Liver (tissue), 9 donors: ENCODE data around the gene MEG3. TPM values are rescaled to one million over a fixed set of nuclear protein-coding genes. Genes with fewer than 3 reads are reported as not detected.

ENCODE experiments used
- DNase-seq: peaks from one replicate; pipeline ENCODE4 v3.0.0-alpha.2; 2017; ENCODE audit warnings: low spot score
- H3K27ac ChIP-seq, 2 donors: one replicate each; pipeline ENCODE4 v1.7.0; 2013; ENCODE audit warnings: inconsistent platforms in 2 of 2, low read length in 2 of 2, control low read depth in 1 of 2, low read depth in 1 of 2, mild to moderate bottlenecking in 1 of 2
- H3K27me3 ChIP-seq, 4 donors: one replicate each; pipeline versions ENCODE4 v1.6.1 to v1.7.0; 2013; ENCODE audit warnings: low read length in 3 of 4, inconsistent platforms in 1 of 4, mild to moderate bottlenecking in 1 of 4, moderate library complexity in 1 of 4; ENCODE audit not compliant: control insufficient read depth in 4 of 4, insufficient read depth in 4 of 4
- H3K36me3 ChIP-seq, 4 donors: one replicate each; pipeline versions ENCODE4 v1.6.1 to v1.7.0; 2013; ENCODE audit warnings: low read length in 3 of 4, mild to moderate bottlenecking in 3 of 4, low read depth in 1 of 4, moderate library complexity in 1 of 4; ENCODE audit not compliant: control insufficient read depth in 4 of 4, insufficient read depth in 3 of 4
- H3K4me1 ChIP-seq, 4 donors: one replicate each; pipeline versions ENCODE4 v1.6.1 to v1.7.0; 2013; ENCODE audit warnings: low read length in 3 of 4, mild to moderate bottlenecking in 3 of 4, moderate library complexity in 1 of 4; ENCODE audit not compliant: control insufficient read depth in 4 of 4, insufficient read depth in 4 of 4
- H3K4me3 ChIP-seq, 3 donors: one replicate each; pipeline versions ENCODE4 v1.6.1 to v1.7.0; 2013; ENCODE audit warnings: low read length in 3 of 3, control low read depth in 1 of 3, low read depth in 1 of 3, mild to moderate bottlenecking in 1 of 3
- H3K9ac ChIP-seq, 2 donors: one replicate each; pipeline ENCODE4 v1.7.0; 2013; ENCODE audit warnings: low read length in 2 of 2, mild to moderate bottlenecking in 2 of 2, moderate library complexity in 2 of 2, control low read depth in 1 of 2, low read depth in 1 of 2
- H3K9me3 ChIP-seq, 4 donors: one replicate each; pipeline versions ENCODE4 v1.6.1 to v1.7.0; 2013; ENCODE audit warnings: low read length in 3 of 4; ENCODE audit not compliant: control insufficient read depth in 4 of 4
- CTCF ChIP-seq: fragments of 150-350 bp; IDR thresholded peaks from 2 replicates; pipeline ENCODE4 v1.5.1; 2017; ENCODE audit warnings: improper control_type of control experiment, low read depth, low read length; ENCODE audit not compliant: missing input control
- EGR1 ChIP-seq, 2 donors: IDR thresholded peaks; 2 replicates each; pipeline ENCODE4 v1.6.1; 2016 to 2018; ENCODE audit warnings: antibody characterized with exemption in 2 of 2, low read depth in 2 of 2
- FOXA2 ChIP-seq: IDR thresholded peaks from 2 replicates; pipeline ENCODE4 v1.6.1; 2016; ENCODE audit warnings: antibody characterized with exemption
- GABPA ChIP-seq, 2 donors: IDR thresholded peaks in 1 of 2; conservative IDR thresholded peaks in 1 of 2; 2 replicates each; pipeline ENCODE4 v1.6.1; 2016; ENCODE audit warnings: antibody characterized with exemption in 2 of 2, mild to moderate bottlenecking in 1 of 2, moderate library complexity in 1 of 2
- HNF4A ChIP-seq, 2 donors: conservative IDR thresholded peaks; 2 replicates each; pipeline ENCODE4 v1.6.1; 2016; ENCODE audit warnings: antibody characterized with exemption in 2 of 2, mild to moderate bottlenecking in 2 of 2
- HNF4G ChIP-seq: IDR thresholded peaks from 2 replicates; pipeline ENCODE4 v1.6.1; 2016; ENCODE audit warnings: antibody characterized with exemption
- JUND ChIP-seq, 2 donors: IDR thresholded peaks; 2 replicates each; pipeline ENCODE4 v1.6.1; 2016; ENCODE audit warnings: antibody characterized with exemption in 2 of 2
- MAX ChIP-seq: IDR thresholded peaks from 2 replicates; pipeline ENCODE4 v1.6.1; 2016; ENCODE audit warnings: antibody characterized with exemption
- NR2F2 ChIP-seq: IDR thresholded peaks from 2 replicates; pipeline ENCODE4 v1.6.1; 2016; ENCODE audit warnings: antibody characterized with exemption
- RAD21 ChIP-seq, 2 donors: IDR thresholded peaks; 2 replicates each; pipeline ENCODE4 v1.6.1; 2016; ENCODE audit warnings: antibody characterized with exemption in 2 of 2, mild to moderate bottlenecking in 2 of 2
- REST ChIP-seq: IDR thresholded peaks from 2 replicates; pipeline ENCODE4 v1.6.1; 2016; ENCODE audit warnings: antibody characterized with exemption, mild to moderate bottlenecking
- RXRA ChIP-seq, 2 donors: IDR thresholded peaks; 2 replicates each; pipeline ENCODE4 v1.6.1; 2017 to 2018; ENCODE audit warnings: antibody characterized with exemption in 2 of 2, mild to moderate bottlenecking in 1 of 2
- SP1 ChIP-seq: IDR thresholded peaks from 2 replicates; pipeline ENCODE4 v1.6.1; 2018; ENCODE audit warnings: antibody characterized with exemption, mild to moderate bottlenecking
- TAF1 ChIP-seq: conservative IDR thresholded peaks from 2 replicates; pipeline ENCODE4 v1.6.1; 2016; ENCODE audit warnings: antibody characterized with exemption, mild to moderate bottlenecking
- ZBTB33 ChIP-seq: IDR thresholded peaks from 2 replicates; pipeline ENCODE4 v1.6.1; 2016; ENCODE audit warnings: antibody characterized with exemption
- WGBS: extraction: QIAGEN DNeasy Blood & Tissue Kit; methylation state at CpG from one replicate; pipeline ENCODE4 v1.1.7; 2013; 5-methylcytosine and 5-hydroxymethylcytosine counted together
- polyA plus RNA-seq, 2 donors: library from polyadenylated mRNA; stranded (reverse) in 1 of 2; unstranded in 1 of 2; fragments of 200-250 nt in 1 of 2; fragments of >200 nt in 1 of 2; fragmentation: Nextera tagmentation in 1 of 2; extraction: Ambion mirVana in 1 of 2; gene quantifications; one replicate each; pipeline versions ENCODE4 v1.2.1 to v1.2.3, GENCODE V29; 2013 to 2015
- total RNA-seq, 2 donors: library from RNA; depleted of rRNA; stranded (reverse); fragments of >200 nt; gene quantifications; one replicate each; pipeline ENCODE4 v1.2.3, GENCODE V29; 2014
- donor health status: healthy.
- donor health status: healthy.
- donor health status: healthy.
- donor health status: healthy.
- donor health status: healthy.

The MEG3 gene
- total and polyA plus RNA-seq, 4 donors: 12.3 to 485 (median 23.1) TPM

GRCh38 chr14:100813291-100813690 lies 12.6 kb upstream of the MEG3 start:
- Histone ChIP-seq H3K9ac (no peak overlapping the region), H3K27ac (no peak overlapping the region), H3K4me3 (no peak overlapping the region), H3K9me3 (peaks cover 0 to 26% (median 12%) of the 10 kb centered on the region in 4 donors), H3K27me3 (no peaks in the 10 kb centered on the region), H3K4me1 (no peaks in the 10 kb centered on the region), H3K36me3 (no peaks in the 10 kb centered on the region)
- no peak for DNase-seq
- TF ChIP-seq EGR1 (IDR thresholded peaks at IDR 0.05; ENCODE audit: low read depth in 2 of 2): no peak
- WGBS: 96% methylated on average over 10 of the region's 10 CpGs

GRCh38 chr14:100815478-100816285 lies 10.2 kb upstream of the MEG3 start:
- Histone ChIP-seq H3K9me3 (peaks cover 0 to 10% (median 5%) of the 10 kb centered on the region in 4 donors), H3K9ac (no peak overlapping the region)

GRCh38 chr14:100816286-100816949 lies 9.5 kb upstream of the MEG3 start:
- H3K36me3 ChIP-seq: no peaks in the 10 kb centered on the region
- no peak for DNase-seq
- 59% methylated on average over 5 of the region's 5 CpGs for WGBS
- no peak overlapping the region for H3K27ac ChIP-seq
- H3K4me1 ChIP-seq: no peaks in the 10 kb centered on the region
- H3K9me3 ChIP-seq: peaks cover 0 to 3% (median 0%) of the 10 kb centered on the region in 4 donors
- H3K27me3 ChIP-seq: no peaks in the 10 kb centered on the region
- H3K4me3 ChIP-seq: no peak overlapping the region
- no peak overlapping the region for H3K9ac ChIP-seq
- TF ChIP-seq TAF1: no peak
- peak; percentile 91 for TF ChIP-seq HNF4G
- TF ChIP-seq EGR1 (IDR thresholded peaks at IDR 0.05; ENCODE audit: low read depth in 2 of 2): no peak
- TF ChIP-seq FOXA2: no peak
- no peak for TF ChIP-seq ZBTB33
- no peak for TF ChIP-seq REST
- peak; percentile 68 for TF ChIP-seq SP1
- no peak for TF ChIP-seq GABPA (IDR thresholded peaks at IDR 0.05 in 1 of 2, conservative IDR thresholded peaks at IDR 0.05 in 1 of 2)
- TF ChIP-seq NR2F2: no peak
- TF ChIP-seq JUND (IDR thresholded peaks at IDR 0.05): no peak
- peak; percentile 79 to 98 for TF ChIP-seq HNF4A (conservative IDR thresholded peaks at IDR 0.05)
- peak in 1 of 2 donors; percentile 29 for TF ChIP-seq RAD21 (IDR thresholded peaks at IDR 0.05)

More at GRCh38 chr14:100815478-100816285, 10.2 kb upstream of the MEG3 start:
- no peak for DNase-seq
- Histone ChIP-seq H3K4me1 (no peaks in the 10 kb centered on the region), H3K4me3 (no peak overlapping the region), H3K27me3 (no peaks in the 10 kb centered on the region), H3K36me3 (no peaks in the 10 kb centered on the region), H3K27ac (no peak overlapping the region)
- 84% methylated on average over 15 of the region's 15 CpGs for WGBS
- no peak for TF ChIP-seq RXRA (IDR thresholded peaks at IDR 0.05)
- TF ChIP-seq CTCF: no peak
- no peak for TF ChIP-seq RAD21 (IDR thresholded peaks at IDR 0.05)
- TF ChIP-seq MAX: no peak
- no peak for TF ChIP-seq HNF4G
- TF ChIP-seq GABPA (IDR thresholded peaks at IDR 0.05 in 1 of 2, conservative IDR thresholded peaks at IDR 0.05 in 1 of 2): no peak
